Measurements from ENCODE around the gene PGD. TPM values are rescaled to one million over a fixed set of nuclear protein-coding genes. Genes with fewer than 3 reads are reported as not detected.

The PGD gene
- total and polyA plus RNA-seq, 2 of the 13 experiments (the other 11 are each of a cell fraction or from before 2014, with no cell fraction given): 64.8 to 210 TPM

GRCh38 chr1:10429868-10430215 is 31.0 kb downstream of the PGD start:
- intact Hi-C loops (cut with micrococcal nuclease; ENCODE audit: unreplicated experiment): loop anchor here (1.0 to 5.0 kb wide), 3 partner anchors 42 to 219 kb away; partner anchors contain the start of genes DFFA, KIF1B and PEX14
- DNase-seq (ENCODE audit: low spot score) (no peak), FAIRE-seq (no peak), ATAC-seq (no peak)
- peaks cover 5% of the 10 kb centered on the region for H3K79me2 ChIP-seq (ENCODE audit: insufficient read depth, low read length)
- TF ChIP-seq JUNB (CRISPR knock-in tag; IDR thresholded peaks at IDR 0.05; ENCODE audit: borderline replicate concordance) (0 out of 2 replicates have a peak, but pooled peaks have one; percentile 27), ZMYM3 (CRISPR knock-in tag; IDR thresholded peaks at IDR 0.05) (0 out of 2 replicates have a peak, but pooled peaks have one; percentile 30), ZXDC (CRISPR knock-in tag; IDR thresholded peaks at IDR 0.05) (peak; percentile 8; the same call in 1 of the 2 replicates), FOXO1 (CRISPR knock-in tag; IDR thresholded peaks at IDR 0.05) (no peak), MNT (IDR thresholded peaks at IDR 0.05) (peak; percentile 48; the same call in 1 of the 2 replicates), NR0B2 (CRISPR knock-in tag; IDR thresholded peaks at IDR 0.05) (no peak), RNF2 (conservative IDR thresholded peaks at IDR 0.05; ENCODE audit: low read depth) (no peak), ZBTB4 (CRISPR knock-in tag; IDR thresholded peaks at IDR 0.05; ENCODE audit: borderline replicate concordance) (0 out of 2 replicates have a peak, but pooled peaks have one; percentile 16)
- peaks cover 59% of the 10 kb centered on the region for H3K4me1 ChIP-seq (ENCODE audit: insufficient read depth, low read length)
- ChIA-PET POLR2A (interaction anchor here (0.6 to 2.1 kb wide), 5 partner anchors 31 to 82 kb away, joined by 3 to 8 read pairs (median 5); partner anchors contain the start of genes DFFA and PGD), CTCF (ENCODE audit: low intra/inter-chr PET ratio, low total read pairs) (interaction anchor here (1.4 to 4.5 kb wide), 4 partner anchors 46 to 65 kb away, joined by 3 to 46 read pairs (median 14); no protein-coding TSS in a partner anchor)
- H3K27me3 ChIP-seq (ENCODE audit: control insufficient read depth in 1 of 2, insufficient read depth in 2 of 2, low read length in 2 of 2): no peaks in the 10 kb centered on the region
- WGBS (ENCODE audit: low lambda C conversion rate): 60% methylated on average over 7 of the region's 16 CpGs
- peak overlapping the region; percentile 97 for H3K4me2 ChIP-seq (ENCODE audit: low read depth, low read length)
- no peaks in the 10 kb centered on the region for H3K9me3 ChIP-seq (ENCODE audit: low read length)
- no peaks in the 10 kb centered on the region for H3K36me3 ChIP-seq (replicated peaks in 1 of 2; ENCODE audit: control insufficient read depth in 1 of 2, insufficient read depth in 2 of 2, low read length in 2 of 2)
- H3K9ac ChIP-seq (ENCODE audit: insufficient read depth, low read depth, low read length): peak overlapping the region; percentile 79
- no peaks in the 10 kb centered on the region for H4K20me1 ChIP-seq (ENCODE audit: insufficient read depth, low read length)
- no TSS peak for BruUV-seq (replicated peaks)
- in situ Hi-C loops (cut with HindIII; ENCODE audit: extremely low pct_ligation_motif_present, low pct_unique_long_range_greater_than_20kb): loop anchor here (5.0 kb wide), 2 partner anchors 53 to 67 kb away; no protein-coding TSS in a partner anchor
- peak overlapping the region; percentile 76 for H3K27ac ChIP-seq (ENCODE audit: extremely low read length, insufficient read depth, low read length)
- peak overlapping the region; percentile 67 for H2AFZ ChIP-seq (ENCODE audit: low read length)
- peak overlapping the region; percentile 25 to 79 (median 78); a peak in 5 of 6 replicates for H3K4me3 ChIP-seq (replicated peaks in 1 of 3; ENCODE audit: insufficient read depth in 1 of 3, low read depth in 2 of 3, low read length in 3 of 3)
